Bronchial epithelial cell (primary cell): ENCODE results near the gene VWA8. TPM values are rescaled to one million over a fixed set of nuclear protein-coding genes. Genes with fewer than 3 reads are reported as not detected.

Experiments
- DNase-seq: peaks from one replicate; pipeline ENCODE4 v3.0.0-alpha.2; 2010; ENCODE audit warnings: low read depth
- FAIRE-seq: peaks from 2 replicates; lab custom pipeline; 2011; peaks lifted over from hg19 to GRCh38; lab: Jason Lieb, UNC
- H3K27me3 ChIP-seq: 2 replicates; pipeline ENCODE4 v1.5.1; 2011; ENCODE audit warnings: low read length; ENCODE audit not compliant: control insufficient read depth, insufficient read depth
- H3K36me3 ChIP-seq: 2 replicates; pipeline ENCODE4 v1.5.1; 2011; ENCODE audit warnings: low read length; ENCODE audit not compliant: control insufficient read depth, insufficient read depth
- H3K4me3 ChIP-seq: 2 replicates; pipeline ENCODE4 v1.5.1; 2011; ENCODE audit warnings: mild to moderate bottlenecking, low read depth, low read length, control low read depth
- total RNA-seq: library from RNA; depleted of rRNA; stranded (reverse); fragments of >200 nt; gene quantifications from 2 replicates; pipeline ENCODE4 v1.2.1, GENCODE V29; 2014
- TF ChIP-seq, protein P1 (sequence below): IDR thresholded peaks from 2 replicates; pipeline ENCODE4 v1.5.1; 2011; ENCODE audit warnings: mild to moderate bottlenecking, moderate library complexity, low read length, control low read depth, inconsistent platforms; ENCODE audit not compliant: insufficient read depth, severe bottlenecking

Gene VWA8
- total RNA-seq, 1 donor from 2014 or later, result 17.1 TPM

DNA sequence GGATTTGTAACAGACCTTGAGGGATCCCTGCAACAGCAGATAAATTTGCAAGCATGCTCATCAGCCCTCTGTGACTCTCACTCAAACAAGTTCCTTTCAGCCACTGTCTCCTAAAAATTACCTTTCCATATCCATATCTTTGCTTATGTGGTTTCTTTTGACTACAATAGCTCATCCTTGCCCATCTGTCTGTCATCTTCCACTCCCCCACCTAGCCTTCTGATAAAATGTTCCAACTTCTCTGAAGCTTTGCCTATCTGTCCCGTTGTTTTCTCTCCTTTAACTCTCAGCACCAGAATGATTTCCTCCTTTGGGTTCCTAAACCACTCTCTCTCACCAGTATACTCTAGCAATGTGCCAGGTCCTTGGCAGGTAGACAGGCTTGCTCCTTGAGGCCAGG, 194.5 kb downstream of the VWA8 start:
- no peaks in the 10 kb centered on the region for H3K27me3 ChIP-seq
- DNase-seq, result no peak
- no peak overlapping the region for H3K4me3 ChIP-seq
- no peak for FAIRE-seq
- H3K36me3 ChIP-seq, result no peaks in the 10 kb centered on the region
- TF ChIP-seq, protein P1, sequence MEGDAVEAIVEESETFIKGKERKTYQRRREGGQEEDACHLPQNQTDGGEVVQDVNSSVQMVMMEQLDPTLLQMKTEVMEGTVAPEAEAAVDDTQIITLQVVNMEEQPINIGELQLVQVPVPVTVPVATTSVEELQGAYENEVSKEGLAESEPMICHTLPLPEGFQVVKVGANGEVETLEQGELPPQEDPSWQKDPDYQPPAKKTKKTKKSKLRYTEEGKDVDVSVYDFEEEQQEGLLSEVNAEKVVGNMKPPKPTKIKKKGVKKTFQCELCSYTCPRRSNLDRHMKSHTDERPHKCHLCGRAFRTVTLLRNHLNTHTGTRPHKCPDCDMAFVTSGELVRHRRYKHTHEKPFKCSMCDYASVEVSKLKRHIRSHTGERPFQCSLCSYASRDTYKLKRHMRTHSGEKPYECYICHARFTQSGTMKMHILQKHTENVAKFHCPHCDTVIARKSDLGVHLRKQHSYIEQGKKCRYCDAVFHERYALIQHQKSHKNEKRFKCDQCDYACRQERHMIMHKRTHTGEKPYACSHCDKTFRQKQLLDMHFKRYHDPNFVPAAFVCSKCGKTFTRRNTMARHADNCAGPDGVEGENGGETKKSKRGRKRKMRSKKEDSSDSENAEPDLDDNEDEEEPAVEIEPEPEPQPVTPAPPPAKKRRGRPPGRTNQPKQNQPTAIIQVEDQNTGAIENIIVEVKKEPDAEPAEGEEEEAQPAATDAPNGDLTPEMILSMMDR, result no peak

DNA sequence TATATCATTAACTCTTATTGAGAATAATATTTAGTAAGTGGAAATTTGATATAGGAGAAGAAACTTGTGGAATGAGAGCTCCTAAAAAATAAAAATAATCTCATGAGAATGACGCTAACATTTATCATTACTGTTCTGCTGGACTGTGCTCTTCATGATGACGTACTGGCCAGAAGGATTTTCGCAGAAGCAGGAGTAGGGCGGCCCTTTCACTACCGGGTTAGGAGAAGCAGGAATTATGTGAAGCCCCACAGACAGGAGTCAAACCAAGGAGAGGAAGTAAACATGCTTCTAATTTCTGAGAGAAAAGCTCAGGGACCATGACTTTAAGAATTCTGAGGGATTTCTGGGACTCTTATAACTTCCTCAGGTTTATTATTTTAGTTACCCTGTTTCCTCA, 195.1 kb downstream of the VWA8 start:
- H3K36me3 ChIP-seq, result no peaks in the 10 kb centered on the region
- no peak for FAIRE-seq
- H3K27me3 ChIP-seq, result no peaks in the 10 kb centered on the region
- DNase-seq, result no peak
- no peak overlapping the region for H3K4me3 ChIP-seq
- TF ChIP-seq, protein P1, result no peak

DNA sequence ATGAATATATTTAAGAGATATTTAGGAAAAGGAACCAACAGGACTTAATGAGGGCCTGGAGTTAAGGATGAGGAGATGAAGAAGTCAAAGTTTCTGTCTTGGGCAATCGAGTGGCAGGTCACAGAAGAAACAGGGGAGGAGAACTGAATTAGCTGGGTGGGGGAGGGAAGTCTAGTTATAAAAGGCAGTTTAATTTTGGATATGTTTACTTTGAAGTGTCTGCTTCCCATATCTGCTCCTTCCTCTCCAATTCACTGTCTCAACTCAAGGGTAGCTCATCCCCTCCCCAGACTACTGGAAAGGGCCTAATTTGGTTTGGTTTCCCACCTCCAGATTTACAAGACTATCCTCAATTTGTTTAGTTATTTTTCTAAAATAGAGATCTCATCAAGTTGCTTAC, 195.9 kb downstream of the VWA8 start:
- TF ChIP-seq, protein P1, result no peak
- DNase-seq, result no peak
- no peak for FAIRE-seq
- Histone ChIP-seq H3K27me3 (no peaks in the 10 kb centered on the region), H3K36me3 (no peaks in the 10 kb centered on the region), H3K4me3 (no peak overlapping the region)

DNA sequence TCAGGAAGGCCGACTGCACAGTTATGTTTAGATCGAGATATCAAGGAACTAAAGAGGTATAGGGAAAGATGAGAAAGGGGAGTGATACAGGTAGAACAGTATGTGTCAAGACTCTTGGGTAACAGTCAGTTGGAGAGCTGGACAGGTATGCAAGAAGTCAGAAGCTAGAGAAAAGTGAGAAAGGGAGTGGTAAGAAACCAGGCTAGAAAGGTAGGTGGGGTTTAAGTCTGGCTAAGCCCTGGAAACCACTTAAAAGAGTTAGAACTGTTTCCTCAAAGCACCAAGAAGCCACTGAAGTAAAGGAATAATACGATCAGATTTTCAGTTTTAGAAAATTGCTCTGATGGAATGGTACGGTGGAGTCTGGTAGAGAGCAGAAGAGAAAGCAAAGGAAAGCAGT, 196.4 kb downstream of the VWA8 start:
- Histone ChIP-seq H3K4me3 (no peak overlapping the region), H3K27me3 (no peaks in the 10 kb centered on the region), H3K36me3 (no peaks in the 10 kb centered on the region)
- DNase-seq, result no peak
- TF ChIP-seq, protein P1, result no peak
- FAIRE-seq, result no peak

DNA sequence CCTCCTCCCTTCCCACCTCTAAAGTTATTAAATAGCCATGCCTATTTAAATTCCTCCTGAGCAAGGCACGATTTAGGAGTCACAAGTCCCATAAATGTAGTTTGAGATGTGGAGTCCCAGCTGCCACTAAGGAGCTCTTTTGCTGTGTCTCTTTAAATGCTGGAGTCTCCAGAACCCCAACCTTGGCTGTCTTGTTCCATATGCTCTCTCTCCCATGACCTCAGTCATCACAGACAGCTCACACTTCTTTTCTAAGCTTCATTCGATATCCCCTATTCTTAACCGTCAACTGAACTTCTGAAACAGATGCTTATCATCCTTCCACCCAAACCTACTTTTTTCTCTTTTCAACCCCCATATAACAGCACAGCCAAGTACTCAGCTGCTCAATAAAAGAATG, 197.1 kb downstream of the VWA8 start:
- FAIRE-seq (no peak), DNase-seq (no peak)
- Histone ChIP-seq H3K4me3 (no peak overlapping the region), H3K27me3 (no peaks in the 10 kb centered on the region), H3K36me3 (no peaks in the 10 kb centered on the region)
- TF ChIP-seq, protein P1, result no peak

DNA sequence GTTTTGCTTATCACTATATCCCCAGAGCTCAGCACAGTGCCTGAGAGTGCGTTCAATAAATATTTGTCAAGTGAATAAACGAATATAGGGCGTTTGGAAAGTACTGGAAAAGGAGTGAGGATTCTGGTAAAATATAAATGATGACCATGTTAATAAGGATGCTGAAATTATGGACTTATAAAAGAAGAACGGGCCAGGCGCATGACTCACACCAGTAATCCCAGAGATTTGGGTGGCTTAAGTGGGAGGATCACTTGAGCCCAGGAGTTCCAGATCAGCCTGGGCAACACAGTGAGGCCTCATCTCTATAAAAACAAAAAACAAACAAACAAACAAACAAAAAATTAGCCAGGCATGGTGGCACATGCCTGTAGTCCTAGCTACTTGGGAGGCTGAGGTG, 198.1 kb downstream of the VWA8 start:
- Histone ChIP-seq H3K27me3 (no peaks in the 10 kb centered on the region), H3K4me3 (no peak overlapping the region), H3K36me3 (no peaks in the 10 kb centered on the region)
- DNase-seq (no peak), FAIRE-seq (no peak)
- TF ChIP-seq, protein P1, result no peak
